HG03103 (cell line): ENCODE data around the gene ARHGAP45.

Source experiments
- ATAC-seq: cut with Tn5 transposase; IDR thresholded peaks from one replicate; pipeline ENCODE4 v1.9.1; 2021; ENCODE audit warnings: low read depth; ENCODE audit not compliant: unreplicated experiment

The ARHGAP45 gene

DNA sequence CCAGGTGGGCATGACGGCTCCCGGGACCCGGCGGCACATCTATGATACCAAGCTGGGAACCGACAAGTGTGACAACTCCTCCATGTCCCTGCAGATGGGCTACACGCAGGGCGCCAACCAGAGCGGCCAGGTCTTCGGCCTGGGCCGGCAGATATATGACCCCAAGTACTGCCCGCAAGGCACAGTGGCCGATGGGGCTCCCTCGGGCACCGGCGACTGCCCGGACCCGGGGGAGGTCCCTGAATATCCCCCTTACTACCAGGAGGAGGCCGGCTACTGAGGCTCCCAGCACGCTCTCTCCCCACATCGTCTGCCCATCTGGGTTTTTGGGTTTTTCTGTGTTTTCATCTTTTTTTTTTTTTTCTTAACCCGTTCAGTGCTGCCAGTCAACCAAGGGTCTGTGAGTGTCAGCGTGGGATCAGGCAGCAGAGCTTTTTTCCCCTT is 29.3 kb upstream of the ARHGAP45 start:
- no peak for ATAC-seq

DNA sequence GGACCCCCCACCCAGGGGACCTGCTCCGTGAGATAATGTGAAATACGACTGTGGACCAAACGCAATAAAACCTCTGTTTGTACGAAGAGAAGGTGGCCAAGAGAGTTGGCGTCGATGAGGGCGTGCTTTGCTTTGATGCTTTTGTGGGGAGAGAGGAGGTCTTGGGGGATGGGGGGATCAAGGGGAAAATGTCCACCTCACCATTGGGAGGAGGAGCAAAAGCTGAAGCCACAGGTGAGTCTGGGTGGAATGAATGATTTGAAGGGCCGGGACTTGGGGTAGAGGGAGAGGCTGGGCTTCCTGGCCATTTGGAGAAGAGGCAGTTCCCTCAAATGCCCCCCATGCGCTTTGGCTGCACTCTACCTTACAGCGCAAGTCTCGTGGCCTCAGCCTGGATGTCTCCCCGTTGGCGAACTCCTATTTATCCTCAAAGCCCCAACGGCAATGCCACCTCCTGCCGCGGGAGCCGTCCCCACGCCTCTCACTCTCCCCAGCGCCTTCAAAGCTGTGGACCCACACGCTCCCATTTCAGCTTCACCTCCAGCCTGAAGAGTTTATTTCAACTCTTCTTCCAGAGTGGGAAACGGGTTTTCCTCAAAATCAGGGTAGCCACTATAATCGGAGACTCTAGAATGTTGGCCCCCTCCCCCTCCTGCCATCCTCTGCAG is 27.9 kb upstream of the ARHGAP45 start:
- ATAC-seq = no peak

DNA sequence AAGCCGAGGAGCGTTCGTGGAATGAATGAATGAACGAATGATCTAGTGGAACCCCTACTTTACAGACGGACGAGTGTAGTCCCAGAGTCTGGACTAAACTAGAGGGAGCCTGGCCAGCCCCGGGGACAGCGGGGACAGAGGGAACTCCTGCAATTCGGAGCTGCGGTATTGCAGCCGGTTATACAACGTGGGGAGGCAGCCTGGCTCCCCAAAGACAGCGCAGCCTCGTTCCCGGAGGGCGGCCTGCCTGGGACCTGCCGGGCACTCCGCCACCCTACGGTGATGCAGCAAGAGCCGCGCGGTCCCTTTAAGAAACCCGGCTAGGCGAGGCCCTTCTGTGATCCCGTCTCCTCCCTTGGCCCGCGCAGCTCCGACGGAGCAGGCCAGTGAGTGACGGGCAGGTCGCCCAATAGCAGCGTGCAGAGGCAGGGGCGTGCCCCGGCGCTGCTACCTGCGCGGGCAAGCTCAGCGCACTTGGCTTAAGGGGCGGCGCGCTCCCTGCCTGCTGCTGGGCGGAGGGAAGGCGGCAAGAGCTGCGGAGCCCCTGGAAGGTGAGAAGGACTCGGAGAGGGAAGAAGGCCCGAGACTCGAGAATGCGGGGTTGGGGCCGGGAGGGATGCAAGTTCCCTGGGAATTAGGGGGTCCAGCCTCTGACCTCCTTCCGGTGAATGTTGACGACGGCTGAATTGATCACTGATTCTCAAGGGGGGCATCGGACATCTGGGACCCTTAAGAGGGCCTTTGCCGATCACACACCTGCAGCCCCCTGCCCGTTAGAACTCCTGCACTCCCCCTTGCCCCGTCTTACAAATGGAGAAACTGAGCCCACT is 27.1 kb upstream of the ARHGAP45 start, which contains the start of gene ABCA7:
Gene ABCA7, plus strand, starts transcription at position 462 of the 830 bp plus-strand sequence. CDS start 1,255 bp downstream, outside the sequence.
- peak; percentile 63 for ATAC-seq

DNA sequence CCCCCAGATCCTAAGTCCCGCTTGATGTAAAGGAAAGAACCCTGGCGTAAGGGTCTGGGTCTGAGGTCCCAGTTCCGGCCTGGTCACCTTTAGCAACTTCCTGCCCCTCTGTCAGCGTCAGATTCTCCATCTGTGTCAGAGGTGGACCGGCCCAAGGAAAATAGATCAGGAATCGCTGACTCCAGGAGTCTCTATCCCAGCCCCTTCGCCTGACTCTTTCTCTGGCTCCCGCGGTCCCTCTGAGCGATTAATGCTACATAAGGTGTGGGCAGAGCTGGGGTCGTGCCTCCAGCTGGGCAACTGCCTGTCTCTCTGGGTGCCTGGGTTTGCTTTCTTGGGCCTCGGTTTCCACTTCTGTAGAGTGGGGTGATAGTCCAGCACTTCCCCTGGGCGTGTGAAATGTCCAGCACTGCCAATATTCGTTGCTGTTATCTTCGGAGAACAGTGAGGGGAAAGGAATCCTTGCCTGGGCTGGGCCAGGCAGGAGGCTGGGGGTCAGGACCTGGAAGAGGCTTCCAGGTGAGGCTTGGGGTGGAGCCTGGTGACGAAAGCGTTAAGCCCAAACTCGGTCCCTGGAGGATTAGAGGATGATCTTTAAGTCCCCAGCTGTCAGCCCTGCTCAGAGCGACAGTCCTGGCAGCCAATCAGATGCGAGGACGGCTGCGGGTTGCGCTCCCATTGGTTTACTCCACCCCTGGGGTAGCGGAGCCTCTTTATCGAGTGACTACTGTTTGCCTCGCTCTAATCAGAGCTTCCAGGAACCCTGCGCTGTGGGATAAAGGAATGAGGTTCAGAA is 26.3 kb upstream of the ARHGAP45 start:
- ATAC-seq = peak; percentile 33

DNA sequence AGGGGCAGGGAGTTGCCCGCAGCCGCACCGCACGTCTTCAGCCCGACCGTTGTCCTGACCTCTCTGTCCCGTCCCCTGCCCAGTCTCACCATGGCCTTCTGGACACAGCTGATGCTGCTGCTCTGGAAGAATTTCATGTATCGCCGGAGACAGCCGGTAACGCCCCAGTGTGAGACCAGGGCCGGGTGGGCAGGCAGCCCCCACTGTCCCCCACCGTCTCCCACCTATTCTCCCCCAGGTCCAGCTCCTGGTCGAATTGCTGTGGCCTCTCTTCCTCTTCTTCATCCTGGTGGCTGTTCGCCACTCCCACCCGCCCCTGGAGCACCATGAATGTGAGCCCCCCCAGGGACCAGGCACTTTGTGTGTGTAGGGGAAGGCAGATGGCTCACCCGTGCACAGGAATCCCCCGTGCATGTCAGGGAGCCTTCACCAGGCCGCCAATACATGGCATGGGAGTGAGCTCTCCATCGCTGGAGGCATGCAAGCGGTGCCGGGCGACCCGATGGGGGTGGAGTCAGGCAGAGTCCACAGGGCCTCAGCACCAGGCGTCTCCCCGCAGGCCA is 25.6 kb upstream of the ARHGAP45 start:
- no peak for ATAC-seq

DNA sequence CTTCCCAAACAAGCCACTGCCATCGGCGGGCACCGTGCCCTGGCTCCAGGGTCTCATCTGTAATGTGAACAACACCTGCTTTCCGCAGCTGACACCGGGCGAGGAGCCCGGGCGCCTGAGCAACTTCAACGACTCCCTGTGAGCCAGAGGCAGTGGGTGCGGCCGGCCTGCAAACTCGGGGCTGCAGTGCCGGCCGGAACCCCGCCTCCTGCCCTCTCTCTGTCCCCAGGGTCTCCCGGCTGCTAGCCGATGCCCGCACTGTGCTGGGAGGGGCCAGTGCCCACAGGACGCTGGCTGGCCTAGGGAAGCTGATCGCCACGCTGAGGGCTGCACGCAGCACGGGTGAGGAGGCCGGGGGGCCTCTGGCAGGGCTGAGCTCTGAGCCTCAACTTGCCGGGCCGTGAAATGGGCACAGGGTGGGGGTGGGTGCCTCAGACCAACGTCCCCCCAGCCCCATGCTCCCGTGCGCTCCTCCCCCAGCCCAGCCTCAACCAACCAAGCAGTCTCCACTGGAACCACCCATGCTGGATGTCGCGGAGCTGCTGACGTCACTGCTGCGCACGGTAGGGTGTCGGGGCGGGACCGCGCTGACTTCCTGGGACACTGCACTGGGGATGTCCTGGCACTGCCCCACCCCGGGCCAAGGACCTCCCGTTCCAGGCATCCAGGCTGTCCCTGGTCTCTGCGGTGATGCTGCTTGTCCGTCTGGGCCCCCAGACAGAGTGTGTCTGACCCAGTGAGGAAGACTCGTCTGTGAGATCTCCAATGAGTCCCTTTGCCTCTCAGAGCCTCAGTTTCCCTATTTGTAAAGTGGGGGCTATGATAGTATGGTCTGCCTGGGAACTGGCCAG is 24.9 kb upstream of the ARHGAP45 start:
- no peak for ATAC-seq

DNA sequence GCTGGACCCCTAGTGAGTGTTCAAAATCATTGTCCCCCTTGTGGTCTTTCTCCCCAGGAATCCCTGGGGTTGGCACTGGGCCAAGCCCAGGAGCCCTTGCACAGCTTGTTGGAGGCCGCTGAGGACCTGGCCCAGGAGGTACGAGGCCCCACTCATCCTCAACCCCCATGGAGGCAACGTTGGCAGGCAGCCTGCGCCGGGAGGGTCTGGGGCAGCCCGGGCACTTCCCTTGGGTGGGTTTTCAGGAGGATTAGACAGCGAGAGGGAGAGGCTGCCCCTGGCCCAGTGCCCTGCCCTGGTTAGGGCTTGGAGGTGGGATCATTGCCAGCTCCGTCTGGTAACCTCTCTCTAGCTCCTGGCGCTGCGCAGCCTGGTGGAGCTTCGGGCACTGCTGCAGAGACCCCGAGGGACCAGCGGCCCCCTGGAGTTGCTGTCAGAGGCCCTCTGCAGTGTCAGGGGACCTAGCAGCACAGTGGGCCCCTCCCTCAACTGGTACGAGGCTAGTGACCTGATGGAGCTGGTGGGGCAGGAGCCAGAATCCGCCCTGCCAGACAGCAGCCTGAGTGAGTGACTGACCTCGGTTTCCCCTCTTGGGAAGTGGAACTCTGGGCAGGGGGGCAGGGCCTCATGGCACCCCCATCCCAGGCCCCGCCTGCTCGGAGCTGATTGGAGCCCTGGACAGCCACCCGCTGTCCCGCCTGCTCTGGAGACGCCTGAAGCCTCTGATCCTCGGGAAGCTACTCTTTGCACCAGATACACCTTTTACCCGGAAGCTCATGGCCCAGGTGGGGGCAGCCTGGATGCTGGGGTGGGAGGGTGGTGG is 24.1 kb upstream of the ARHGAP45 start:
- no peak for ATAC-seq

DNA sequence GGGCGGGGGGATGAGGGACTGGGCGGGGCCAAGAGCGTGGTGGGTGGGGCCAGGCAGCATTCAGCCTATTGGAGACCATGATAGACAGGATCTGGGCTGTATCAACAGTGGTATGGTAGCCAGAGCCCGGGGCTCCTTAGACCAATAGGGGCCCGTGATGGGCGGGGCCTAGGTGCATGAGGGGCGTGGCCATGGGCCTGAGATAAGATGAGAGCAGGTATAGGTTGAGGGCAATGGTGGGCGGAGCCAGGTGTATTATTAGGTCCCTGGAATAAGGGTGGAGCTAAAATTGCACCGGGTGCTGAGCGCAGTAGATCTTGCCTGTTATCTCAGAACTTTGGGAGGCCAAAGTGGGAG is 21.7 kb upstream of the ARHGAP45 start:
- ATAC-seq = no peak

DNA sequence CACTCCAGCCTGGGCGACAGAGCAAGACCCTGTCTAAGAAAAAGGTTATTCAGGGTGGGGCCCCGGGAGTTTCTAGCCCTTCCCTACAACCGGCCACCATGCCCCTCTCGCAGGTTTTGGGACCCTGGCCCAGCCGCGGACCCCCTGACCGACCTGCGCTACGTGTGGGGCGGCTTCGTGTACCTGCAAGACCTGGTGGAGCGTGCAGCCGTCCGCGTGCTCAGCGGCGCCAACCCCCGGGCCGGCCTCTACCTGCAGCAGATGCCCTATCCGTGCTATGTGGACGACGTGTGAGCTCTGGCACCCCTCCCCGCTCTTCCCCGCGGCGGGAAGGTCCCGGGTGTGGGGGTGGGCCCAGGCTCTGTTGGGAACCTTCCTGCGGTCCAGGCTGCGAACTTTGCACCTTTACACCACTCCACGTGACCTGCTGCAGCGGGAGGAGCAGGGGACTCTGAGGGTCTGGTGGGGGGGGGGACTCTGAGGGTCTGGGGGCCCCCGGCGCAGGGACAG is 20.8 kb upstream of the ARHGAP45 start:
- ATAC-seq = no peak

DNA sequence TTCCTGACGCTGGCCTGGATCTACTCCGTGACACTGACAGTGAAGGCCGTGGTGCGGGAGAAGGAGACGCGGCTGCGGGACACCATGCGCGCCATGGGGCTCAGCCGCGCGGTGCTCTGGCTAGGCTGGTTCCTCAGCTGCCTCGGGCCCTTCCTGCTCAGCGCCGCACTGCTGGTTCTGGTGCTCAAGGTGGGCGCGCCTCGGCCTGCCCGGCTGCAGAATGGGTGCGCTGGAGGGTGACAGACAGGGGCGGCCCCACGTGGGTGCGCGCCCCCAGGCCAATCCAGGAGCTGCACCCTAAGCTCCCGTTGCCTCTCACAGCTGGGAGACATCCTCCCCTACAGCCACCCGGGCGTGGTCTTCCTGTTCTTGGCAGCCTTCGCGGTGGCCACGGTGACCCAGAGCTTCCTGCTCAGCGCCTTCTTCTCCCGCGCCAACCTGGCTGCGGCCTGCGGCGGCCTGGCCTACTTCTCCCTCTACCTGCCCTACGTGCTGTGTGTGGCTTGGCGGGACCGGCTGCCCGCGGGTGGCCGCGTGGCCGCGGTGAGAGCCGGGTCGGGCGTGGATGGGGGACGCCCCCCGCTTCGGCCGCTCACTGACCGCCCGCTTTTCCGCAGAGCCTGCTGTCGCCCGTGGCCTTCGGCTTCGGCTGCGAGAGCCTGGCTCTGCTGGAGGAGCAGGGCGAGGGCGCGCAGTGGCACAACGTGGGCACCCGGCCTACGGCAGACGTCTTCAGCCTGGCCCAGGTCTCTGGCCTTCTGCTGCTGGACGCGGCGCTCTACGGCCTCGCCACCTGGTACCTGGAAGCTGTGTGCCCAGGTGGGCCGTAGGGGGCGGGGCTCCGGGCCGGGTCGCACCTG is 19.9 kb upstream of the ARHGAP45 start:
- no peak for ATAC-seq

DNA sequence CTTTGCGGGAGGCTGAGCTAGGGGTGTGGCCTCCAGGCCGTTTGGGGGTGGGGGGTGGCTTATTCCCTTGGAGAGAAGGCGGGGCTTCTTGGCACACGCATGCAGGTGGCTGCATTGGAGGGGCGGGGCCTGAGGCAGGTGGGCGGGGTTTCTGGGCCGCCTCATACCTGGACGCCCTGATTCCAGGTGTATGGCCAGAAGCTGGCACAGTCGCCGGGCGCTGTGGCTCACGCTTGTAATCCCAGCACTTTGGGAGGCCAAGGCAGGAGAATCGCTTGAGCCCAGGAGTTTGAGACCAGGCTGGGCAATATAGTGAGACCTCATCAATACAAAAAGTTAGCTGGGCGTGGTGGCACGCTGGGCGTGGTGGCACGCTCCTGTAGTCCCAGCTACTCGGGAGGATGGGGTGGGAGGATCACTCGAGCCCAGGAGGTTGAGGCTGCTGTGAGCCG is 19.2 kb upstream of the ARHGAP45 start:
- ATAC-seq = no peak

DNA sequence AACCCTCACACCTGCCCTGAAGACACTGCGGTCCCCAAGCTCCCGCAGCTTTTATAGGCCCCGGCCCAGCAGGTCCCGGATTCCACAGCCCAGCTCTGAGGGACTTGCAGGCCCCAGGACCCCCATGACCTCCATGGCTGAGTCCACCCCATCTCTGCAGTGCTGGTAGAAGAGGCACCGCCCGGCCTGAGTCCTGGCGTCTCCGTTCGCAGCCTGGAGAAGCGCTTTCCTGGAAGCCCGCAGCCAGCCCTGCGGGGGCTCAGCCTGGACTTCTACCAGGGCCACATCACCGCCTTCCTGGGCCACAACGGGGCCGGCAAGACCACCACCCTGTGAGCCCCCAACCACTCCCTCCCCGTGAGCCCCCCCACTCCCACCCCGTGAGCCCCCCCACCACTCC is 17.9 kb upstream of the ARHGAP45 start:
- no peak for ATAC-seq

DNA sequence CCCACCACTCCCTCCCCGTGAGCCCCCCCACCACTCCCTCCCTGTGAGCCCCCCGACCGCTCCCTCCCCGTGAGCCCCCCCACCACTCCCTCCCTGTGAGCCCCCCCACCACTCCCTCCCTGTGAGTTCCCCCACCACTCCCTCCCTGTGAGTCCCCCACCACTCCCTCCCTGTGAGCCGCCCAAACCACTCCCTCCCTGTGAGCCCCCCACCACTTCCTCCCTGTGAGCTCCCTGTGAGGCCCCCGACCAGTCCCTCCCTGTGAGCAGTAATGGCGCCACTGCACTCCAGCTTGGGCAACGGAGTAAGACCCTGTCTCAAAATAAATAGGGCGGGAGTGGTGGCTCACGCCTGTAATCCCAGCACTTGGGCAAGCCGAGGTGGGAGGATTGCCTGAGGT is 17.2 kb upstream of the ARHGAP45 start:
- no peak for ATAC-seq

DNA sequence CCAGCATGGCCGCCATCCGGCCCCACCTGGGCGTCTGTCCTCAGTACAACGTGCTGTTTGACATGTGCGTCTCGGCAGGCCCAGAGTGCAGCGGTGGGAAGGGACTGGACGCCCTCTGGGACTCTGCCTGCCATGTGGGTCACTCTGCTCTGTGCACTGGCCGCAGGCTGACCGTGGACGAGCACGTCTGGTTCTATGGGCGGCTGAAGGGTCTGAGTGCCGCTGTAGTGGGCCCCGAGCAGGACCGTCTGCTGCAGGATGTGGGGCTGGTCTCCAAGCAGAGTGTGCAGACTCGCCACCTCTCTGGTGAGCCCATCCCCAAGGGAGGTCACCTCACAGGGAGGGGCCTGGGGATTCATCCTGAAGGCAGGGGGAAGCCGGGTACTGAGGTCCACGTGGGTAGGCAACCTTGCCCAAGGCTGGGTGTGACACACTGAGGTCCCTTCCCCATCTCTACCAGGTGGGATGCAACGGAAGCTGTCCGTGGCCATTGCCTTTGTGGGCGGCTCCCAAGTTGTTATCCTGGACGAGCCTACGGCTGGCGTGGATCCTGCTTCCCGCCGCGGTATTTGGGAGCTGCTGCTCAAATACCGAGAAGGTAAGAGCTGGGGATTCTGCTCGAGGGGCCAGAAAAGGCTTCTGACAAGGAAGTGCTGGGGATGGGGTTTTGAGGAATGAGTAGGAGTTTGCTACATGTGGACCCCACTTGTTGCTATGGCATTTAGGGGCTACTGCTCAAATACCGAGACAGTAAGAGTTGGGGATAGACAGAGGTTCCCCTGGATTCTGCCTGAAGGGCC is 15.8 kb upstream of the ARHGAP45 start:
- no peak for ATAC-seq

DNA sequence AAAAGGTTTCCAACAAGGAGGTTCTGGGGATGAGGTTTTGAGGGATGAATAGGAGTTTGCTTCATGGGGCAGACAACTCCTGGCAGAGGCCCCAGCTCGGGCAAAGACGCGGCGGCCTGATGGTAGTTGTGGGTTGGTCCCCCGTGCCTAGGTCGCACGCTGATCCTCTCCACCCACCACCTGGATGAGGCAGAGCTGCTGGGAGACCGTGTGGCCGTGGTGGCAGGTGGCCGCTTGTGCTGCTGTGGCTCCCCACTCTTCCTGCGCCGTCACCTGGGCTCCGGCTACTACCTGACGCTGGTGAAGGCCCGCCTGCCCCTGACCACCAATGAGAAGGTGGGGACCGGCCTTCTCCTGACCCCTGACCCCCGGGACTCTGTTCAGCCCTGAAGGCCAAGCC is 15.2 kb upstream of the ARHGAP45 start:
- ATAC-seq = no peak

DNA sequence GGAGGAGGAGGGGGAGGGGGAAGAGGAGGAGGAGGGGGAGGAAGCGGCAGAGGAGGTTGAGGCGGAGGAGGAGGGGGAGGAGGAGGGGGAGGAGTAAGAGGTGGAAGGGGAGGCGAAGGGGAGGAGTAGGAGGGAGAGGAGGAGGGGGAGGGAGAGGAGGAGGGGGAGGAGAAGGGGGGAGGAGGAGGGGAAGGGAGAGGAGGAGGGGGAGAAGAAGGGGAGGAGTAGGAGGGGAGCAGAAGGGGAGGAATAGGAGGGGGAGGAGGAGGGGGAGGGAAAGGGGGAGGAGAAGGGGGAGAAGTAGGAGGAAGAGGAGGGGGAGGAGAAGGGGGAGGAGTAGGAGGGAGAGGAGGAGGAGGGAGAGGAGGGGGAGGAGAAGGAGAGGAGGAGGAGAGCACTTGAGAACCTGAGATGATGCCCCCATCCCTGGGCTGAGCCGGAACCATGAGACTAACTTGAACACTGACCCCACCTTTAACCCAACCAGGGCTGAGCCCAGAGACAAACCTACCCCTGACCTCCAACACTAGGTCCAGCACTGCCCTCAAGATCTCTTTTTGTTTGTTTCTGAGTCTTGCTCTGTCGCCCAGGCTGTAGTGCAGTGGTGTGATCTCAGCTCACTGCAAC is 14.5 kb upstream of the ARHGAP45 start:
- ATAC-seq = no peak
